Loucy (cell line): ENCODE data around the gene CACNA1D.

Experiments
- H2AFZ ChIP-seq: fragments of 200-600 bp; sonication (generic); 2 replicates; pipeline ENCODE4 v1.6.0; 2016; ENCODE audit warnings: antibody characterized with exemption, mild to moderate bottlenecking, low read length, moderate library complexity
- H3F3A ChIP-seq: fragments of 200-600 bp; 2 replicates; pipeline ENCODE4 v1.6.0; 2016; ENCODE audit warnings: antibody characterized with exemption, low read depth, mild to moderate bottlenecking
- H3K27me3 ChIP-seq: fragments of 200-600 bp; sonication (generic); 2 replicates; pipeline ENCODE4 v1.6.1; 2014; ENCODE audit warnings: low read length, mild to moderate bottlenecking; ENCODE audit not compliant: insufficient read depth, poor library complexity, severe bottlenecking
- H3K36me3 ChIP-seq: fragments of 200-600 bp; sonication (generic); 2 replicates; pipeline ENCODE4 v1.6.1; 2016; ENCODE audit warnings: low read length; ENCODE audit not compliant: insufficient read depth
- H3K4me1 ChIP-seq: fragments of 200-600 bp; sonication (generic); 2 replicates; pipeline ENCODE4 v1.5.1; 2014; ENCODE audit warnings: low read length, mild to moderate bottlenecking; ENCODE audit not compliant: insufficient read depth, poor library complexity, severe bottlenecking
- H3K4me2 ChIP-seq: fragments of 200-600 bp; sonication (generic); 2 replicates; pipeline ENCODE4 v1.6.0; 2014; ENCODE audit warnings: antibody characterized with exemption, low read length, low read depth, mild to moderate bottlenecking; ENCODE audit not compliant: poor library complexity, severe bottlenecking
- H3K4me3 ChIP-seq: fragments of 200-600 bp; sonication (generic); 2 replicates; pipeline ENCODE4 v1.5.1; 2014; ENCODE audit warnings: low read length, mild to moderate bottlenecking, mixed read lengths; ENCODE audit not compliant: poor library complexity, severe bottlenecking
- H3K79me2 ChIP-seq: fragments of 200-600 bp; sonication (generic); 2 replicates; pipeline ENCODE4 v1.6.1; 2014; ENCODE audit warnings: low read length; ENCODE audit not compliant: insufficient read depth
- H3K9ac ChIP-seq: fragments of 200-600 bp; sonication (generic); 2 replicates; pipeline ENCODE4 v1.6.0; 2014; ENCODE audit warnings: mild to moderate bottlenecking, low read depth, low read length, moderate library complexity; ENCODE audit not compliant: poor library complexity, severe bottlenecking
- H3K9me2 ChIP-seq: fragments of 200-600 bp; sonication (generic); replicated peaks from 2 replicates; pipeline ENCODE4 v1.6.1; 2016; ENCODE audit warnings: low read depth, low read length, mixed read lengths
- H3K9me3 ChIP-seq: fragments of 200-600 bp; sonication (generic); 2 replicates; pipeline ENCODE4 v1.6.1; 2014; ENCODE audit warnings: mild to moderate bottlenecking, antibody characterized with exemption, low read length, low read depth; ENCODE audit not compliant: insufficient read depth
- H4K20me1 ChIP-seq: fragments of 200-600 bp; sonication (generic); 2 replicates; pipeline ENCODE4 v1.6.0; 2014; ENCODE audit warnings: antibody characterized with exemption, low read length, mild to moderate bottlenecking; ENCODE audit not compliant: insufficient read depth, poor library complexity, severe bottlenecking
- CTCF ChIP-seq: fragments of 200-600 bp; sonication (generic); conservative IDR thresholded peaks from 2 replicates; pipeline ENCODE4 v1.5.1; 2014; ENCODE audit warnings: mild to moderate bottlenecking, antibody characterized with exemption, low read length
- EZH2phosphoT487 ChIP-seq: fragments of 200-600 bp; IDR thresholded peaks from 2 replicates; pipeline ENCODE4 v1.6.1; 2018; ENCODE audit warnings: antibody characterized with exemption, mild to moderate bottlenecking, moderate library complexity, borderline replicate concordance

Gene CACNA1D

GRCh38 chr3:53643757-53644156, 149.3 kb downstream of the CACNA1D start:
- H3K4me3 ChIP-seq = no peak overlapping the region
- no peak overlapping the region for H2AFZ ChIP-seq
- no peaks in the 10 kb centered on the region for H3K79me2 ChIP-seq
- no peak overlapping the region for H3K4me2 ChIP-seq
- H3K4me1 ChIP-seq = no peaks in the 10 kb centered on the region
- H3K9ac ChIP-seq = no peak overlapping the region
- H3K27me3 ChIP-seq = no peaks in the 10 kb centered on the region
- H3K9me2 ChIP-seq = no peaks in the 10 kb centered on the region
- H3K36me3 ChIP-seq = no peaks in the 10 kb centered on the region
- H3F3A ChIP-seq = no peaks in the 10 kb centered on the region
- no peaks in the 10 kb centered on the region for H3K9me3 ChIP-seq
- TF ChIP-seq CTCF (no peak), EZH2phosphoT487 (no peak)
- no peaks in the 10 kb centered on the region for H4K20me1 ChIP-seq

- H3K27me3 ChIP-seq = no peaks in the 10 kb centered on the region
- no peaks in the 10 kb centered on the region for H3K4me1 ChIP-seq
- H3K36me3 ChIP-seq = no peaks in the 10 kb centered on the region
- H3F3A ChIP-seq = no peaks in the 10 kb centered on the region
- H3K9ac ChIP-seq = no peak overlapping the region
- TF ChIP-seq CTCF = no peak
- TF ChIP-seq EZH2phosphoT487 = no peak
- no peaks in the 10 kb centered on the region for H3K9me2 ChIP-seq
- H4K20me1 ChIP-seq = no peaks in the 10 kb centered on the region
- no peak overlapping the region for H3K4me2 ChIP-seq
- no peaks in the 10 kb centered on the region for H3K79me2 ChIP-seq
- H3K9me3 ChIP-seq = no peaks in the 10 kb centered on the region
- no peak overlapping the region for H2AFZ ChIP-seq
- no peak overlapping the region for H3K4me3 ChIP-seq
These were observed 151.3 kb downstream of the CACNA1D start for GRCh38 chr3:53645754-53646153.

GRCh38 chr3:53646723-53647122, 152.3 kb downstream of the CACNA1D start:
- Histone ChIP-seq H2AFZ (no peak overlapping the region), H3K4me3 (no peak overlapping the region), H3K27me3 (no peaks in the 10 kb centered on the region), H3K9me2 (no peaks in the 10 kb centered on the region), H3F3A (no peaks in the 10 kb centered on the region), H3K4me1 (no peaks in the 10 kb centered on the region), H3K9ac (no peak overlapping the region), H3K9me3 (no peaks in the 10 kb centered on the region), H3K4me2 (no peak overlapping the region), H3K79me2 (no peaks in the 10 kb centered on the region), H3K36me3 (no peaks in the 10 kb centered on the region), H4K20me1 (no peaks in the 10 kb centered on the region)
- no peak for TF ChIP-seq EZH2phosphoT487

GRCh38 chr3:53649816-53650215, 155.4 kb downstream of the CACNA1D start:
- TF ChIP-seq EZH2phosphoT487 = no peak
- TF ChIP-seq CTCF = no peak
- Histone ChIP-seq H3K9me3 (no peaks in the 10 kb centered on the region), H3K4me2 (no peak overlapping the region), H3K27me3 (no peaks in the 10 kb centered on the region), H3K9me2 (no peaks in the 10 kb centered on the region), H3F3A (no peaks in the 10 kb centered on the region), H3K4me1 (no peaks in the 10 kb centered on the region), H3K4me3 (no peak overlapping the region), H3K9ac (no peak overlapping the region), H3K36me3 (no peaks in the 10 kb centered on the region), H3K79me2 (no peaks in the 10 kb centered on the region), H2AFZ (no peak overlapping the region), H4K20me1 (no peaks in the 10 kb centered on the region)
